ENCODE results near the gene NAB2.

The NAB2 gene

DNA sequence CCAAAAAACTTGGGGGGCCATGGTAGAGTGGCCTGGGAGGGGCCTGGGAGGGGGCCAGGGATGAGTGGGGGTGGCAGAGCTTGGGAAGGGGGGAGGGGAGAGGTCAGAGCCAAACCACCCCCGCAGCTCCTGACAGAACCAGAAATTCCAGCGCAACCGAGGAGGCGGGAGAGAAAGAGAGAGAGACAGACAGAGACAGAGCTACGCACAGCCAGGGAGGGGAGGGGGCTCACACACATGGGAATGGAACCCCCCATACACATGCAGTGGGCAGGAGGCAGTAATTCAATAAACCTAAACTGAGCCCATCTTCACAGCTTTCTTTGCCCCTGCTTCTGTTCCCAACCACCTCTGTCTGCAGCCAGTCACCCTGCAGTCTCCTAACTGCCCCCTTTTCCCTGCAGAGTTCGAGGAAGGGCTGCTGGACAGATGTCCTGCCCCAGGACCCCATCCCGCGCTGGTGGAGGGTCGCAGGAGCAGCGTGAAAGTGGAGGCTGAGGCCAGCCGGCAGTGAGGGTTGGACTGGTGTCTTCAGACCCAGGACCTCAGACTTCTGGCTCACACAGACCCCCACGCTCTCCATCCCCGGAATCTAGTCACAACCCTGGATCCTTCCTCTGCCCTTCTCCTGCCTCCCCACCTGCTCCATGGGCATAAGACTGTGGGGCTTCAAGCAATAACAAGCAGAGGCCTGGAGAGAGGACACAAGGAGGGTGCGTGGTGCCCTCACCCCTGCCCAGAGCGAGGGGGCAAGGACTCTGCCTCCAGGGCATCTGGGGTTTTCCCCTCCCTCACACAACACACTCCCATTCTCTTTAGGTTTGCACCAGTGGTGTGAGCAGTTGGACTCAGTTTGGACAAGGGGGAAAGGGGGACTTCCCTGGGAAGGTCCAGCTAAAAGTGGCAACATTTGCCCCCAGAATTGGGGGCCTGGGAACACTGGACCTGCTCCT lies 5.6 kb downstream of the NAB2 start:
- TF ChIP-seq POLR2AphosphoS5 (IDR thresholded peaks at IDR 0.05; ENCODE audit: low read depth, low read length) (peak; percentile 73; the same call in 1 of the 2 replicates), FOXP2 (optimal IDR thresholded peaks at IDR 0.05; ENCODE audit: borderline replicate concordance, extremely low read depth, extremely low read length, insufficient read depth) (no peak)

DNA sequence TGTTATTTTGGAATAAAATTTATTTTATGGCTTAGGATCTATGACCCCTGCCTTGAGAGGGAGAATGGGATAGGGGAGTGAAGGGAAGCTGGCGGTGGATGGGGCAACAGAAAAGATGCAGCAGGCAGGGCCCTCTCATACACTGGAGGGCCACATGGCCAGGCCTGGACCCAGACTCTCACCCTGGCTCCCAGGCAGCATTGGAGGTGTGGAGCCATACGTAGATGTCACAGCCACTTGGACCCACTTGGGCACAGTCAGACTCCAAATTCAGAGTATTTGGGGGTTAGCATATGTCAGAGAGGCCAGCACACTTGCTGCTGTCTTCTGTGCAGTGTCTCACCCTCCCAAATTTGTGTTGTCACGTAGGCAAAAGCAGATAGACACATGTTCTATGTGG lies 6.5 kb downstream of the NAB2 start:
- TF ChIP-seq FOXP2 (optimal IDR thresholded peaks at IDR 0.05; ENCODE audit: borderline replicate concordance, extremely low read depth, extremely low read length, insufficient read depth) = no peak
- no peak for TF ChIP-seq TAF1 (IDR thresholded peaks at IDR 0.05; ENCODE audit: borderline replicate concordance, insufficient read depth, low read length)
- TF ChIP-seq SIN3A (IDR thresholded peaks at IDR 0.05; ENCODE audit: borderline replicate concordance, insufficient read depth, low read length) = no peak
- no peak for TF ChIP-seq POLR2AphosphoS5 (IDR thresholded peaks at IDR 0.05; ENCODE audit: low read depth, low read length)
- TF ChIP-seq, protein P1, sequence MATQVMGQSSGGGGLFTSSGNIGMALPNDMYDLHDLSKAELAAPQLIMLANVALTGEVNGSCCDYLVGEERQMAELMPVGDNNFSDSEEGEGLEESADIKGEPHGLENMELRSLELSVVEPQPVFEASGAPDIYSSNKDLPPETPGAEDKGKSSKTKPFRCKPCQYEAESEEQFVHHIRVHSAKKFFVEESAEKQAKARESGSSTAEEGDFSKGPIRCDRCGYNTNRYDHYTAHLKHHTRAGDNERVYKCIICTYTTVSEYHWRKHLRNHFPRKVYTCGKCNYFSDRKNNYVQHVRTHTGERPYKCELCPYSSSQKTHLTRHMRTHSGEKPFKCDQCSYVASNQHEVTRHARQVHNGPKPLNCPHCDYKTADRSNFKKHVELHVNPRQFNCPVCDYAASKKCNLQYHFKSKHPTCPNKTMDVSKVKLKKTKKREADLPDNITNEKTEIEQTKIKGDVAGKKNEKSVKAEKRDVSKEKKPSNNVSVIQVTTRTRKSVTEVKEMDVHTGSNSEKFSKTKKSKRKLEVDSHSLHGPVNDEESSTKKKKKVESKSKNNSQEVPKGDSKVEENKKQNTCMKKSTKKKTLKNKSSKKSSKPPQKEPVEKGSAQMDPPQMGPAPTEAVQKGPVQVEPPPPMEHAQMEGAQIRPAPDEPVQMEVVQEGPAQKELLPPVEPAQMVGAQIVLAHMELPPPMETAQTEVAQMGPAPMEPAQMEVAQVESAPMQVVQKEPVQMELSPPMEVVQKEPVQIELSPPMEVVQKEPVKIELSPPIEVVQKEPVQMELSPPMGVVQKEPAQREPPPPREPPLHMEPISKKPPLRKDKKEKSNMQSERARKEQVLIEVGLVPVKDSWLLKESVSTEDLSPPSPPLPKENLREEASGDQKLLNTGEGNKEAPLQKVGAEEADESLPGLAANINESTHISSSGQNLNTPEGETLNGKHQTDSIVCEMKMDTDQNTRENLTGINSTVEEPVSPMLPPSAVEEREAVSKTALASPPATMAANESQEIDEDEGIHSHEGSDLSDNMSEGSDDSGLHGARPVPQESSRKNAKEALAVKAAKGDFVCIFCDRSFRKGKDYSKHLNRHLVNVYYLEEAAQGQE (IDR thresholded peaks at IDR 0.05; ENCODE audit: insufficient read depth in 1 of 2, low read depth in 2 of 2, low read length in 2 of 2) = no peak

DNA sequence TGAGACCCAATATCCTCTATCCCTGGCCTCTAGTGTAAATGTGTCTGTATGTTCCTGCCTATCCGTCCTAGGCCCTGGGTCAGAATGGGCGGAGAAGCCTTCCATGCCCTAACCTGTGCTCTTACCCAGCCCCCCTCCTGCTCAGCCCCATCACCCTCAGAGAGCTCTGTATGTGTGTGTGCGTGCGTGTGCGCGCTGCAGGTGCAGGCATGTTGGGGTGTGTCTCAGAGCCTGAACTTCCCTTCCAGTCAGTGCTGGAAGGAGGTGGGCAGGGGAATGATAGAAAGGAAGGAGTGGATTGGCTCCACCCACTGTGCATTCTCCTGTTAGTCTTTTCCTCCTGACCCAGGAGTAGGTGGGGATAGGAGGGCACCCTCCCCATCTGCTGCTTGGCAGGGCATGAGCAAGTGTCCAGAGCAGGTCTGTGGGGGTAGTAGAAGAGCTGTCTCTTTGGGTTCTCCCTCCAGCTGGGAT lies 7.2 kb downstream of the NAB2 start:
- no peak for TF ChIP-seq SIN3A (IDR thresholded peaks at IDR 0.05; ENCODE audit: borderline replicate concordance, insufficient read depth, low read length)

DNA sequence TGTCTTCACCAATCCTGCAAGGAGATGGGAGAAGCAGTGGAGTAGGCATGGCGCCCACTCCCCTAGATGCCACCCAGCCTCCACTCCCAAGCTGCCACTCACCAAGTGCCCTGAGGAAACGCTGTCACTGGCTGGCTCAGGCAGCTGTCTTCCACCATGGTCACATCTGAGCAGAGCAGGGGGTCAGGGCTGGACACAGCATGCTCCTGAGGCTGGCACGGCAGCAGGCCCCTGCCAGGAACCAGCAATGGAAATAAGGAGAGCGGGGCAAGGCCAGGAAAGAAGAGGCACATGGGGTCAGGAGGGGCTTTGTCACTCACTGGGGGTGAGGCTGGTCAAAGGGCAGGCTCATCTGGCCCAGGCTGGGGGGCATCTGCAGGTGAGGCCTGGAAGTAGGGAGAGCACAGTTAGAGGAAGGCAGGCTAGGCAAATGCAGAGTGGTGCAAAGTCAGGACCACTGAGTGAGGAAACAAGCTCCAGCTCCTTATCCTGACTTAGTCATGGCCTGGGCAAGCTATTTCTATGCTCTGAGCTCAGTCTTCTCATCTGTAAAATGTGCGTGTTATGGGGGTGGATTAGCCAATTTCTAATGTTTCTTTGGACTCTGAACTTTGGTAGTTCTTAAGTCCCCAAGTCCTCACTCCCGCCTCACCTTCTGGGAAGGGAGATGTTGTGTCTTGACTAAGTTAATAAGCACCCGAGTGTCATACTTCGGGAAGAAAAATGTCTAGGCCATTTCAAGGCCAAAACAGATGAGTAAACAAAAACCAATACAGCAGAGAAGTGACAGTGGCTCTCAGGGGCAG lies 8.0 kb downstream of the NAB2 start:
- TF ChIP-seq FOXP2 (optimal IDR thresholded peaks at IDR 0.05; ENCODE audit: borderline replicate concordance, extremely low read depth, extremely low read length, insufficient read depth) (no peak), SIN3A (IDR thresholded peaks at IDR 0.05; ENCODE audit: borderline replicate concordance, insufficient read depth, low read length) (no peak), POLR2AphosphoS5 (IDR thresholded peaks at IDR 0.05; ENCODE audit: low read depth, low read length) (no peak), TAF1 (IDR thresholded peaks at IDR 0.05; ENCODE audit: borderline replicate concordance, insufficient read depth, low read length) (no peak)
- TF ChIP-seq, protein P1 (IDR thresholded peaks at IDR 0.05; ENCODE audit: insufficient read depth in 1 of 2, low read depth in 2 of 2, low read length in 2 of 2) = no peak

DNA sequence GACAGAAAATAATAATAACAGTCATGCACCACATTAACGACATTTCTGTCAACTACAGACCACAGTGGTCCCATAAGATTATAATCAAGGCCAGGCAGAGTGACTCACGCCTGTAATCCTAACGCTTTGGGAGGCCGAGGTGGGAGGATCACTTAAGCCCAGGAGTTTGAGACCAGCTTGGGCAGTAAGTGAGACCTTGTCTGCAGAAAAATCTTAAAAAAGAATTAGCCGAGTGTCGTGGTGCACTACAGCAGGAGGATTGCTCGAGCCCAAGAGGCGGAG lies 8.6 kb downstream of the NAB2 start:
- TF ChIP-seq SIN3A (IDR thresholded peaks at IDR 0.05; ENCODE audit: borderline replicate concordance, insufficient read depth, low read length) (no peak), FOXP2 (optimal IDR thresholded peaks at IDR 0.05; ENCODE audit: borderline replicate concordance, extremely low read depth, extremely low read length, insufficient read depth) (no peak), POLR2AphosphoS5 (IDR thresholded peaks at IDR 0.05; ENCODE audit: low read depth, low read length) (no peak), TAF1 (IDR thresholded peaks at IDR 0.05; ENCODE audit: borderline replicate concordance, insufficient read depth, low read length) (no peak)
- TF ChIP-seq, protein P1 (IDR thresholded peaks at IDR 0.05; ENCODE audit: insufficient read depth in 1 of 2, low read depth in 2 of 2, low read length in 2 of 2) = no peak

DNA sequence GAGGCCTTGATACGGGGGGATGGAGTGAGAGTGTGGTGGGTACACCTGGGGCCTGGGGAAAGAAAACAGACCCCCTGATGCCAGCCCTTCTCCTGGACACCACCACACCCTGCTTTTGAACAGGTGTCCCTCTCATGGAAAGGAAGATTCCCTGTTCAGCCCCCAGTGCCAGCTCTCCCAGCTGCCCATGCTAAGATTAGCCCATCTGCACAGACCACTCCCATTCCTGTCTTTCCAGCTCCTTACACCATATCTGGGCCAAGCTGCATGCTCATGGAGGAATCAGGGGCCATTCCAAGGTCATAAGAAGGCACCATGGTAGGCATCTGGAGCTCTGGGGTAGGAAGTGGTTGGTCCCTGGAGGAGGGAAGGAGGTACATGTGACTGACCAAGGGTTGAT lies 9.6 kb downstream of the NAB2 start:
- TF ChIP-seq SIN3A (IDR thresholded peaks at IDR 0.05; ENCODE audit: borderline replicate concordance, insufficient read depth, low read length) (no peak), TAF1 (IDR thresholded peaks at IDR 0.05; ENCODE audit: borderline replicate concordance, insufficient read depth, low read length) (no peak), FOXP2 (optimal IDR thresholded peaks at IDR 0.05; ENCODE audit: borderline replicate concordance, extremely low read depth, extremely low read length, insufficient read depth) (no peak), POLR2AphosphoS5 (IDR thresholded peaks at IDR 0.05; ENCODE audit: low read depth, low read length) (no peak)
- TF ChIP-seq, protein P1 (IDR thresholded peaks at IDR 0.05; ENCODE audit: insufficient read depth in 1 of 2, low read depth in 2 of 2, low read length in 2 of 2) = no peak
